Measurements from ENCODE around the gene CDKN2D.

DNA sequence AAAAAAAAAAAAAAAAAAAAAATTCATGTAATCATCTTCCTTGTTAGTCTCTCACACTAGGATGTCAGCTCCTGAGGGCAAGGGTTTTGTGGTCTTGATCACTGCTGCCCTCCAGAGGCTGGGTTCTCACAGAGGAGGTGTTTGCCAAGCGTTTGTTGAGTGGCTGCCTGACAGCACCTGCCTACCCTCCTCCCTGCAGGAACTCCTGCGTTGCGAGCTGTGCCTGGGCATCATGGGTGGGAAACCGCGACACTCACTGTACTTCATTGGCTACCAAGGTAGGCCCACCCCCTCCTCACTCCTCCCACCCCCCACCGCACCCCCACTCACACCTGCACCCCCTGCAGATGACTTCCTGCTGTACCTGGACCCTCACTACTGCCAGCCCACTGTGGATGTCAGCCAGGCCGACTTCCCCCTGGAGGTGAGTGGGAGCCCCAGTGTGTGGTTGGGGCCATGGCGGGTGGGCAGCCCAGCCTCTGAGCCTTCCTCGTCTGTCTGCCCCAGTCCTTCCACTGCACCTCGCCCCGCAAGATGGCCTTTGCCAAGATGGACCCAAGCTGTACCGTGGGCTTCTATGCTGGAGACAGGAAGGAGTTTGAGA lies 17.0 kb downstream of the CDKN2D start:
- TF ChIP-seq POLR2A (IDR thresholded peaks at IDR 0.05; ENCODE audit: low read length) = no peak
- TF ChIP-seq GATA1 (IDR thresholded peaks at IDR 0.05; ENCODE audit: low read depth, low read length) = no peak
